K562 (cell line): ENCODE data around the gene TMF1. TPM values are rescaled to one million over a fixed set of nuclear protein-coding genes. Genes with fewer than 3 reads are reported as not detected.

Experiments used
- ATAC-seq: fragments of 200-7000 bp; cut with Tn5 transposase; 3 replicates; pipeline ENCODE4 v1.9.1; 2020; ENCODE audit warnings: moderate library complexity
- BruUV-seq: library from RNA; stranded (reverse); fragments of 400-500 nt; replicated peaks from 2 replicates; lab custom pipeline; 2021; lab: Mats Ljungman, UMichigan
- CTCF ChIA-PET: fragments of 300-600 bp; formaldehyde crosslinking; extraction: SDS; loops from one replicate; lab custom pipeline; 2021; ENCODE audit warnings: low intra/inter-chr PET ratio; lab: Yijun Ruan, JAX
- POLR2A ChIA-PET: fragments of 300-600, 350-650 bp; sonication (Branson Sonifier 250); formaldehyde crosslinking; extraction: SDS; loops from one replicate; lab custom pipeline; 2021; ENCODE audit warnings: antibody characterized with exemption, inconsistent platforms; lab: Yijun Ruan, JAX
- DNase-seq, 4 experiments: peaks; one replicate each; pipeline versions ENCODE4 v3.0.0 to v3.0.0-alpha.2; 2011 to 2018; ENCODE audit warnings: low spot score in 3 of 4, mixed read lengths in 3 of 4; ENCODE audit errors: extremely low read depth in 1 of 4
- FAIRE-seq: peaks from 2 replicates; lab custom pipeline; 2011; peaks lifted over from hg19 to GRCh38; lab: Jason Lieb, UNC
- H2AFZ ChIP-seq: 2 replicates; pipeline ENCODE4 v1.6.0; 2011; ENCODE audit warnings: low read depth, low read length, control low read depth, inconsistent platforms
- H3K27ac ChIP-seq: fragments of 200-600 bp; 3 replicates; pipeline ENCODE4 v1.8.0; 2011; ENCODE audit warnings: low read depth, mild to moderate bottlenecking, control low read depth, inconsistent platforms, low read length, moderate library complexity, mixed read lengths; ENCODE audit errors: extremely low read depth
- H3K27me3 ChIP-seq, 2 experiments: fragments of 300-600 bp in 1 of 2; 2 replicates in 1 of 2; 3 replicates in 1 of 2; pipeline versions ENCODE4 v1.6.0 to v1.8.0; 2011; ENCODE audit warnings: inconsistent platforms in 2 of 2, low read length in 2 of 2, mild to moderate bottlenecking in 1 of 2, mixed read lengths in 1 of 2, moderate library complexity in 1 of 2; ENCODE audit not compliant: control insufficient read depth in 2 of 2, insufficient read depth in 2 of 2
- H3K36me3 ChIP-seq: fragments of 300-600 bp; 3 replicates; pipeline ENCODE4 v1.8.0; 2011; ENCODE audit warnings: mild to moderate bottlenecking, low read length, inconsistent platforms; ENCODE audit not compliant: control insufficient read depth, insufficient read depth
- H3K4me1 ChIP-seq, 2 experiments: fragments of 200-600 bp in 1 of 2; replicated peaks in 1 of 2; 2 replicates in 1 of 2; 3 replicates in 1 of 2; pipeline versions ENCODE4 v1.5.1 to v1.8.0; 2011; ENCODE audit warnings: inconsistent platforms in 2 of 2, low read length in 2 of 2, mild to moderate bottlenecking in 1 of 2, mixed read lengths in 1 of 2, moderate library complexity in 1 of 2; ENCODE audit not compliant: control insufficient read depth in 2 of 2, insufficient read depth in 2 of 2
- H3K4me2 ChIP-seq: 2 replicates; pipeline ENCODE4 v1.6.1; 2011; ENCODE audit warnings: low read length, control low read depth, inconsistent platforms, mixed read lengths; ENCODE audit not compliant: insufficient read depth
- H3K4me3 ChIP-seq: fragments of 200-600 bp; sonication (generic), shearing (Covaris generic); 2 replicates; pipeline ENCODE4 v1.5.1; 2016; ENCODE audit warnings: control low read depth, inconsistent platforms
- H3K79me2 ChIP-seq: fragments of 200-600 bp; 3 replicates; pipeline ENCODE4 v1.8.0; 2011; ENCODE audit warnings: low read length, inconsistent platforms; ENCODE audit not compliant: control insufficient read depth, insufficient read depth
- H3K9ac ChIP-seq, 2 experiments: 2 replicates each; pipeline versions ENCODE4 v1.6.0 to v1.6.1; 2011; ENCODE audit warnings: low read depth in 2 of 2, low read length in 2 of 2, control low read depth in 1 of 2, inconsistent platforms in 1 of 2, mild to moderate bottlenecking in 1 of 2, mixed read lengths in 1 of 2; ENCODE audit not compliant: insufficient read depth in 1 of 2
- H3K9me1 ChIP-seq: one replicate; pipeline ENCODE4 v1.6.0; 2011; ENCODE audit warnings: inconsistent platforms, mild to moderate bottlenecking, low read length, moderate library complexity; ENCODE audit not compliant: control insufficient read depth, insufficient read depth
- H3K9me3 ChIP-seq: replicated peaks from 2 replicates; pipeline ENCODE4 v1.5.1; 2011; ENCODE audit warnings: low read depth, low read length, inconsistent platforms; ENCODE audit not compliant: control insufficient read depth, insufficient read depth
- H4K20me1 ChIP-seq: replicated peaks from 2 replicates; pipeline ENCODE4 v1.6.1; 2011; ENCODE audit warnings: low read length, inconsistent platforms, mixed read lengths; ENCODE audit not compliant: control insufficient read depth, insufficient read depth
- GTF2A2 ChIP-seq: IDR thresholded peaks from 2 replicates; pipeline ENCODE4 v1.6.1; 2016; ENCODE audit warnings: mild to moderate bottlenecking, missing genetic modification characterization, missing compliant biosample characterization
- MBD2 ChIP-seq: sonication (generic); IDR thresholded peaks from 2 replicates; pipeline ENCODE4 v1.6.1; 2016; ENCODE audit warnings: low read depth, borderline replicate concordance
- SLC30A9 ChIP-seq: fragments of 250-450 bp; sonication (Bioruptor Pico); IDR thresholded peaks from 2 replicates; pipeline ENCODE4 v1.8.0; 2022; ENCODE audit warnings: mild to moderate bottlenecking, moderate library complexity
- SMAD1 ChIP-seq: fragments of 150-350 bp; IDR thresholded peaks from 2 replicates; pipeline ENCODE4 v1.6.1; 2014; ENCODE audit warnings: low read length, low read depth; ENCODE audit not compliant: partially characterized antibody
- SOX6 ChIP-seq: fragments of 450-650 bp; IDR thresholded peaks from 2 replicates; pipeline ENCODE4 v1.6.1; 2014; ENCODE audit warnings: mild to moderate bottlenecking
- TAF7 ChIP-seq: fragments of 450-650 bp; IDR thresholded peaks from 2 replicates; pipeline ENCODE4 v1.6.1; 2016; ENCODE audit warnings: missing genetic modification characterization, missing compliant biosample characterization
- ZSCAN29 ChIP-seq: fragments of 450-650 bp; IDR thresholded peaks from 2 replicates; pipeline ENCODE4 v1.6.1; 2017
- WGBS: fragments of 100-300 bp; shearing (Covaris generic); methylation state at CpG from one replicate; pipeline ENCODE4 v1.1.6; 2016; ENCODE audit warnings: low coverage, mixed read lengths; ENCODE audit not compliant: insufficient coverage; ENCODE audit errors: missing lambda C conversion rate; 5-methylcytosine and 5-hydroxymethylcytosine counted together
- in situ Hi-C: fragments of 300-500 bp; cut with MboI; formaldehyde crosslinking; loops from 4 replicates; pipeline ENCODE4 v1.15.0; 2018; ENCODE audit warnings: inconsistent platforms, mixed read lengths
- intact Hi-C: fragments of 100-400 bp; cut with micrococcal nuclease; formaldehyde crosslinking; loops from 2 replicates; pipeline ENCODE4 v1.14.2; 2022
- polyA plus RNA-seq, 8 experiments: library from polyadenylated mRNA; depleted of rRNA in 4 of 8; stranded (reverse) in 5 of 8; unstranded in 3 of 8; fragments of >200 nt; fragmentation: Nextera tagmentation in 2 of 8; fragmentation: Illumina TruSeq in 1 of 8; extraction: Ambion mirVana in 2 of 8; extraction: Trizol in 1 of 8; gene quantifications; 2 replicates each; pipeline versions ENCODE4 v1.2.1 to v1.2.3, GENCODE V29; 2011 to 2014; ENCODE audit warnings: inconsistent platforms in 1 of 8, missing spikeins in 1 of 8
- total RNA-seq, 7 experiments: library from RNA; depleted of rRNA in 6 of 7; stranded (reverse); fragments of >200 nt in 6 of 7; fragmentation: Illumina TruSeq in 2 of 7; extraction: Trizol in 2 of 7; gene quantifications; 2 replicates each; pipeline versions ENCODE4 v1.2.1 to v1.2.3, GENCODE V29; 2011 to 2021; ENCODE audit warnings: low replicate concordance in 1 of 7
- TF ChIP-seq, protein P1 (sequence below), 2 experiments: IDR thresholded peaks; 2 replicates each; pipeline ENCODE4 v1.6.1; 2012; ENCODE audit warnings: improper control_type of control experiment in 2 of 2, low read depth in 2 of 2, low read length in 2 of 2, borderline replicate concordance in 1 of 2
- TF ChIP-seq, protein P2 (sequence below): sonication (generic); formaldehyde crosslinking; IDR thresholded peaks from 2 replicates; pipeline ENCODE4 v1.8.0; 2022; ENCODE audit warnings: missing genetic modification reagents, mild to moderate bottlenecking, borderline replicate concordance
- TF ChIP-seq, protein P3 (sequence below): fragments of 150-350 bp; IDR thresholded peaks from 2 replicates; pipeline ENCODE4 v1.6.1; 2014; ENCODE audit warnings: low read depth, mild to moderate bottlenecking, low read length, borderline replicate concordance
- TF ChIP-seq, protein P4 (sequence below): fragments of 250-450 bp; sonication (Bioruptor Pico); IDR thresholded peaks from 2 replicates; pipeline ENCODE4 v1.4.0; 2020; ENCODE audit warnings: mild to moderate bottlenecking

TMF1 gene
- total and polyA plus RNA-seq, 9 of the 15 experiments (the other 6 are each of a cell fraction or from before 2014, with no cell fraction given): 3.1 to 13.9 (median 10.3) TPM

- TF ChIP-seq, protein P1, sequence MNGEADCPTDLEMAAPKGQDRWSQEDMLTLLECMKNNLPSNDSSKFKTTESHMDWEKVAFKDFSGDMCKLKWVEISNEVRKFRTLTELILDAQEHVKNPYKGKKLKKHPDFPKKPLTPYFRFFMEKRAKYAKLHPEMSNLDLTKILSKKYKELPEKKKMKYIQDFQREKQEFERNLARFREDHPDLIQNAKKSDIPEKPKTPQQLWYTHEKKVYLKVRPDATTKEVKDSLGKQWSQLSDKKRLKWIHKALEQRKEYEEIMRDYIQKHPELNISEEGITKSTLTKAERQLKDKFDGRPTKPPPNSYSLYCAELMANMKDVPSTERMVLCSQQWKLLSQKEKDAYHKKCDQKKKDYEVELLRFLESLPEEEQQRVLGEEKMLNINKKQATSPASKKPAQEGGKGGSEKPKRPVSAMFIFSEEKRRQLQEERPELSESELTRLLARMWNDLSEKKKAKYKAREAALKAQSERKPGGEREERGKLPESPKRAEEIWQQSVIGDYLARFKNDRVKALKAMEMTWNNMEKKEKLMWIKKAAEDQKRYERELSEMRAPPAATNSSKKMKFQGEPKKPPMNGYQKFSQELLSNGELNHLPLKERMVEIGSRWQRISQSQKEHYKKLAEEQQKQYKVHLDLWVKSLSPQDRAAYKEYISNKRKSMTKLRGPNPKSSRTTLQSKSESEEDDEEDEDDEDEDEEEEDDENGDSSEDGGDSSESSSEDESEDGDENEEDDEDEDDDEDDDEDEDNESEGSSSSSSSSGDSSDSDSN (IDR thresholded peaks at IDR 0.05; ENCODE audit: borderline replicate concordance in 1 of 2, low read depth in 2 of 2, low read length in 2 of 2): no peak
- no peak for TF ChIP-seq GTF2A2
- no peak for TF ChIP-seq SLC30A9 (CRISPR knock-in tag)
These were observed 20.8 kb upstream of the TMF1 start (continued) for GRCh38 chr3:69072928-69073327.

DNA sequence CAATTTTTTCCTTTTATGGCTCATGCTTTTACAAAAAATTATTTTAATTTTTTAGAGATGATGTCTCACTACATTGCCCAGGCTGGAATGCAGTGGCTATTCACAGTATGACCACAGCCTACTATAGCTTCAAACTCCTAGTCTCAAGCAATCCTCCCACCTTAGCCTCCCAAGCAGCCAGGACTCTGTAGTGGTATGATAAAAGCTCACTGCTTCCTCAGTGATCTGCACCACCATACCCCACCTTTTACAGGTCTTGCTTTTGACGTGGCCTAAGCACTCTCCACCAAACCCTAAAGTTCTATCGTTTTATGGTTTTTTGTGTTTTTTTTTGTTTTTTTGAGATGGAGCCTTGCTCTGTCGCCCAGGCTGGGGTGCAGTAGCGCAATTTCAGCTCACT lies 14.0 kb upstream of the TMF1 start:
- no peaks in the 10 kb centered on the region for H4K20me1 ChIP-seq
- DNase-seq (no peak), FAIRE-seq (no peak), ATAC-seq (peak; percentile 53; the same call in 2 of the 3 replicates)
- no peak overlapping the region for H3K4me3 ChIP-seq
- no peaks in the 10 kb centered on the region for H3K9me1 ChIP-seq
- no peak overlapping the region for H3K9ac ChIP-seq
- no peak overlapping the region for H2AFZ ChIP-seq
- CTCF ChIA-PET: no interaction called here
- in situ Hi-C loops (no loop called here), intact Hi-C loops (no loop called here)
- H3K9me3 ChIP-seq: no peaks in the 10 kb centered on the region
- no peak overlapping the region for H3K27ac ChIP-seq
- no peaks in the 10 kb centered on the region for H3K27me3 ChIP-seq
- no peak overlapping the region for H3K4me2 ChIP-seq
- WGBS: 72% methylated on average over 4 of the region's 4 CpGs
- H3K36me3 ChIP-seq: peaks cover 36% of the 10 kb centered on the region; the same call in 2 of the 3 replicates
- BruUV-seq: no TSS peak
- POLR2A ChIA-PET: no interaction called here
- H3K4me1 ChIP-seq: no peaks in the 10 kb centered on the region
- no peaks in the 10 kb centered on the region for H3K79me2 ChIP-seq
- TF ChIP-seq MBD2 (no peak), SMAD1 (no peak), TAF7 (tag) (no peak), ZSCAN29 (no peak), SOX6 (no peak)
- TF ChIP-seq, protein P2, sequence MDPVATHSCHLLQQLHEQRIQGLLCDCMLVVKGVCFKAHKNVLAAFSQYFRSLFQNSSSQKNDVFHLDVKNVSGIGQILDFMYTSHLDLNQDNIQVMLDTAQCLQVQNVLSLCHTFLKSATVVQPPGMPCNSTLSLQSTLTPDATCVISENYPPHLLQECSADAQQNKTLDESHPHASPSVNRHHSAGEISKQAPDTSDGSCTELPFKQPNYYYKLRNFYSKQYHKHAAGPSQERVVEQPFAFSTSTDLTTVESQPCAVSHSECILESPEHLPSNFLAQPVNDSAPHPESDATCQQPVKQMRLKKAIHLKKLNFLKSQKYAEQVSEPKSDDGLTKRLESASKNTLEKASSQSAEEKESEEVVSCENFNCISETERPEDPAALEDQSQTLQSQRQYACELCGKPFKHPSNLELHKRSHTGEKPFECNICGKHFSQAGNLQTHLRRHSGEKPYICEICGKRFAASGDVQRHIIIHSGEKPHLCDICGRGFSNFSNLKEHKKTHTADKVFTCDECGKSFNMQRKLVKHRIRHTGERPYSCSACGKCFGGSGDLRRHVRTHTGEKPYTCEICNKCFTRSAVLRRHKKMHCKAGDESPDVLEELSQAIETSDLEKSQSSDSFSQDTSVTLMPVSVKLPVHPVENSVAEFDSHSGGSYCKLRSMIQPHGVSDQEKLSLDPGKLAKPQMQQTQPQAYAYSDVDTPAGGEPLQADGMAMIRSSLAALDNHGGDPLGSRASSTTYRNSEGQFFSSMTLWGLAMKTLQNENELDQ (CRISPR knock-in tag): no peak
- TF ChIP-seq, protein P3, sequence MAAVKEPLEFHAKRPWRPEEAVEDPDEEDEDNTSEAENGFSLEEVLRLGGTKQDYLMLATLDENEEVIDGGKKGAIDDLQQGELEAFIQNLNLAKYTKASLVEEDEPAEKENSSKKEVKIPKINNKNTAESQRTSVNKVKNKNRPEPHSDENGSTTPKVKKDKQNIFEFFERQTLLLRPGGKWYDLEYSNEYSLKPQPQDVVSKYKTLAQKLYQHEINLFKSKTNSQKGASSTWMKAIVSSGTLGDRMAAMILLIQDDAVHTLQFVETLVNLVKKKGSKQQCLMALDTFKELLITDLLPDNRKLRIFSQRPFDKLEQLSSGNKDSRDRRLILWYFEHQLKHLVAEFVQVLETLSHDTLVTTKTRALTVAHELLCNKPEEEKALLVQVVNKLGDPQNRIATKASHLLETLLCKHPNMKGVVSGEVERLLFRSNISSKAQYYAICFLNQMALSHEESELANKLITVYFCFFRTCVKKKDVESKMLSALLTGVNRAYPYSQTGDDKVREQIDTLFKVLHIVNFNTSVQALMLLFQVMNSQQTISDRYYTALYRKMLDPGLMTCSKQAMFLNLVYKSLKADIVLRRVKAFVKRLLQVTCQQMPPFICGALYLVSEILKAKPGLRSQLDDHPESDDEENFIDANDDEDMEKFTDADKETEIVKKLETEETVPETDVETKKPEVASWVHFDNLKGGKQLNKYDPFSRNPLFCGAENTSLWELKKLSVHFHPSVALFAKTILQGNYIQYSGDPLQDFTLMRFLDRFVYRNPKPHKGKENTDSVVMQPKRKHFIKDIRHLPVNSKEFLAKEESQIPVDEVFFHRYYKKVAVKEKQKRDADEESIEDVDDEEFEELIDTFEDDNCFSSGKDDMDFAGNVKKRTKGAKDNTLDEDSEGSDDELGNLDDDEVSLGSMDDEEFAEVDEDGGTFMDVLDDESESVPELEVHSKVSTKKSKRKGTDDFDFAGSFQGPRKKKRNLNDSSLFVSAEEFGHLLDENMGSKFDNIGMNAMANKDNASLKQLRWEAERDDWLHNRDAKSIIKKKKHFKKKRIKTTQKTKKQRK: no peak
- TF ChIP-seq, protein P4, sequence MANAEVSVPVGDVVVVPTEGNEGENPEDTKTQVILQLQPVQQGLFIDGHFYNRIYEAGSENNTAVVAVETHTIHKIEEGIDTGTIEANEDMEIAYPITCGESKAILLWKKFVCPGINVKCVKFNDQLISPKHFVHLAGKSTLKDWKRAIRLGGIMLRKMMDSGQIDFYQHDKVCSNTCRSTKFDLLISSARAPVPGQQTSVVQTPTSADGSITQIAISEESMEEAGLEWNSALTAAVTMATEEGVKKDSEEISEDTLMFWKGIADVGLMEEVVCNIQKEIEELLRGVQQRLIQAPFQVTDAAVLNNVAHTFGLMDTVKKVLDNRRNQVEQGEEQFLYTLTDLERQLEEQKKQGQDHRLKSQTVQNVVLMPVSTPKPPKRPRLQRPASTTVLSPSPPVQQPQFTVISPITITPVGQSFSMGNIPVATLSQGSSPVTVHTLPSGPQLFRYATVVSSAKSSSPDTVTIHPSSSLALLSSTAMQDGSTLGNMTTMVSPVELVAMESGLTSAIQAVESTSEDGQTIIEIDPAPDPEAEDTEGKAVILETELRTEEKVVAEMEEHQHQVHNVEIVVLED (CRISPR knock-in tag): no peak
